Activated CD4-positive, alpha-beta memory T cell treated with anti-CD3 and anti-CD28 coated beads for 36 hours (primary cell): ENCODE measurements around the gene CCDC68. TPM values are rescaled to one million over a fixed set of nuclear protein-coding genes. Genes with fewer than 3 reads are reported as not detected.
"Not testable (repeated sequence)": the region's sequence is repeated elsewhere in the genome, so short reads cannot be mapped to it uniquely, and the experiment has no call there.

Experiments used
- CTCF ChIA-PET: fragments of 350-600 bp; sonication (Branson Sonifier 250); formaldehyde crosslinking; loops from one replicate; lab custom pipeline; 2021; ENCODE audit warnings: antibody characterized with exemption, inconsistent platforms; lab: Charles Lee
- POLR2A ChIA-PET: fragments of 350-600 bp; sonication (Branson Sonifier 250); formaldehyde crosslinking; loops from one replicate; lab custom pipeline; 2021; ENCODE audit warnings: antibody characterized with exemption; lab: Charles Lee
- DNase-seq: peaks from one replicate; pipeline ENCODE4 v3.0.0-alpha.2; 2020
- H3K27ac Mint-ChIP-seq: one replicate; pipeline ENCODE4 v1.8.0; 2021; ENCODE audit warnings: mixed read lengths
- H3K27me3 Mint-ChIP-seq: one replicate; pipeline ENCODE4 v1.8.0; 2021; ENCODE audit warnings: mixed read lengths
- H3K36me3 Mint-ChIP-seq: one replicate; pipeline ENCODE4 v1.8.0; 2021; ENCODE audit warnings: mixed read lengths
- H3K4me1 Mint-ChIP-seq: one replicate; pipeline ENCODE4 v1.8.0; 2021; ENCODE audit warnings: low read depth, mixed read lengths
- H3K4me3 Mint-ChIP-seq: one replicate; pipeline ENCODE4 v1.8.0; 2021; ENCODE audit warnings: mild to moderate bottlenecking, mixed read lengths
- H3K9me3 Mint-ChIP-seq: one replicate; pipeline ENCODE4 v1.8.0; 2021; ENCODE audit warnings: mixed read lengths
- intact Hi-C: fragments of 100-400 bp; cut with micrococcal nuclease; formaldehyde crosslinking; loops from one replicate; pipeline ENCODE4 v1.15.1; 2023
- total RNA-seq, 2 experiments: library from RNA; stranded (reverse); gene quantifications; one replicate each; pipeline ENCODE4 v1.2.3, GENCODE V29; 2021

The CCDC68 gene
- total RNA-seq, 2 experiments from 2014 or later = not detected

- POLR2A ChIA-PET = no interaction called here
- H3K27me3 Mint-ChIP-seq = no peaks in the 10 kb centered on the region
- DNase-seq = no peak
- no peaks in the 10 kb centered on the region for H3K4me1 Mint-ChIP-seq
- CTCF ChIA-PET = no interaction called here
- H3K27ac Mint-ChIP-seq = no peak overlapping the region
- intact Hi-C loops = no loop called here
- H3K9me3 Mint-ChIP-seq = no peaks in the 10 kb centered on the region
- no peak overlapping the region for H3K4me3 Mint-ChIP-seq
- no peaks in the 10 kb centered on the region for H3K36me3 Mint-ChIP-seq
Observed at GRCh38 chr18:54859667-54860421, 99.4 kb downstream of the CCDC68 start.

- Mint-ChIP-seq H3K4me3 (no peak overlapping the region), H3K36me3 (no peaks in the 10 kb centered on the region), H3K27me3 (no peaks in the 10 kb centered on the region), H3K4me1 (peaks cover 11% of the 10 kb centered on the region), H3K9me3 (no peaks in the 10 kb centered on the region), H3K27ac (no peak overlapping the region)
- ChIA-PET POLR2A (no interaction called here), CTCF (no interaction called here)
- DNase-seq = no peak
- intact Hi-C loops = no loop called here
Observed at GRCh38 chr18:54857499-54857898, 101.8 kb downstream of the CCDC68 start.

- no peaks in the 10 kb centered on the region for H3K9me3 Mint-ChIP-seq
- no peaks in the 10 kb centered on the region for H3K27me3 Mint-ChIP-seq
- H3K4me3 Mint-ChIP-seq = no peak overlapping the region
- H3K36me3 Mint-ChIP-seq = no peaks in the 10 kb centered on the region
- H3K27ac Mint-ChIP-seq = no peak overlapping the region
- intact Hi-C loops = no loop called here
- ChIA-PET POLR2A (no interaction called here), CTCF (no interaction called here)
- no peak for DNase-seq
- H3K4me1 Mint-ChIP-seq = peaks cover 14% of the 10 kb centered on the region
Observed at GRCh38 chr18:54856105-54856646, 103.1 kb downstream of the CCDC68 start.

GRCh38 chr18:54855050-54855449 is 104.2 kb downstream of the CCDC68 start:
- POLR2A ChIA-PET, H3K4me3 Mint-ChIP-seq, H3K27ac Mint-ChIP-seq, intact Hi-C loops, H3K36me3 Mint-ChIP-seq, DNase-seq, CTCF ChIA-PET, H3K9me3 Mint-ChIP-seq, H3K27me3 Mint-ChIP-seq: not testable (repeated sequence)
- H3K4me1 Mint-ChIP-seq = peaks cover 14% of the 10 kb centered on the region

GRCh38 chr18:54852780-54853675 is 106.2 kb downstream of the CCDC68 start:
- CTCF ChIA-PET = no interaction called here
- no peak overlapping the region for H3K27ac Mint-ChIP-seq

More at GRCh38 chr18:54852780-54853675, 106.2 kb downstream of the CCDC68 start:
- Mint-ChIP-seq H3K4me1 (peaks cover 14% of the 10 kb centered on the region), H3K4me3 (no peak overlapping the region), H3K36me3 (no peaks in the 10 kb centered on the region), H3K27me3 (no peaks in the 10 kb centered on the region), H3K9me3 (no peaks in the 10 kb centered on the region)
- intact Hi-C loops = loop anchor here (1.0 to 2.0 kb wide), 2 partner anchors 25 to 140 kb away; partner anchors contain the start of gene RAB27B
- DNase-seq = no peak
- POLR2A ChIA-PET = no interaction called here

Other genes starting within 250 kb of the CCDC68 start
- gene RAB27B, start 131.0 kb downstream of the CCDC68 start, total RNA-seq = under 1 TPM; 0.22 to 0.31 TPM